ENCODE data around the gene ROBO2.

The ROBO2 gene

DNA sequence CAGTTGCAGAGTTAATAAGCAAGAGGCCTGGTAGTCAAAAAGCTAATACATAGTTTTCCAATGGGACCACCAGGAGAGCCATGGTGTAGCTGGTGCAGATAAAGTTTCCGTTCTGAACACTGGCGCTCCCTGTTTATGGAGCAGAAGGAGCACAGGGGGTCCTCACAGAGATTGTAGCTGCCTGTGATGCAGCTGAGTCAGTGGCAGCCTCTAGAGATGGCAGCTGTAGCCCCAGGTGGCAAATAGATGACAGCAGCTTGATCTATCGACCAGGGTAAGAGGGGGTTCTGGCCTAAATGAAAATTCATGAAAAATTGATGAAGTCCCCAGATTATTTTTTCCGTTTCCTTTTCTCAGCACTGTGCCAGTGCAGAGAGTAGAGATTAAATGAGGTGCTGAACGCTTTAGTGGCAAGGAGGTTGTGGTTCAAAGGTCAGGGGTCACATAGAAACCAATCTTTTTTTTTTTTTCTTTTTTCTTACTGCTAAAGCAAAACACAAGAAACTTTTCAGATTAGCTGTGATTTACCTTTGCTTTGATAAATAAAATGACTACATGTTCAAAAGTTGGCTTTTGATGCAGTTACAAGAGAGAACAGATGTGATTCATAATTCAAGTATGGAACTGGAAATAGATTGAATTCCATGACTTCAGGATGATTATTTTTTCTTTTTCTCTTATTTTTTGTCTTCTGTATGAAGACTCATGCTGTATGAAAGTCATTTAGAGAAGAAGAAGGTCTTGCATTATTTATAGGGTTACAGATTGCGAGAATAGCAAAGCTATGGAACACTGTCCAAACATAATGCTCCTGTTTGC lies 63.3 kb downstream of the ROBO2 start:
- no peak for DNase-seq (ENCODE audit: low read depth in 1 of 2, low spot score in 1 of 2)

- DNase-seq (ENCODE audit: low read depth in 1 of 2, low spot score in 1 of 2) = no peak
Observed at GRCh38 chr3:77122652-77123051, 82.8 kb downstream of the ROBO2 start.

DNA sequence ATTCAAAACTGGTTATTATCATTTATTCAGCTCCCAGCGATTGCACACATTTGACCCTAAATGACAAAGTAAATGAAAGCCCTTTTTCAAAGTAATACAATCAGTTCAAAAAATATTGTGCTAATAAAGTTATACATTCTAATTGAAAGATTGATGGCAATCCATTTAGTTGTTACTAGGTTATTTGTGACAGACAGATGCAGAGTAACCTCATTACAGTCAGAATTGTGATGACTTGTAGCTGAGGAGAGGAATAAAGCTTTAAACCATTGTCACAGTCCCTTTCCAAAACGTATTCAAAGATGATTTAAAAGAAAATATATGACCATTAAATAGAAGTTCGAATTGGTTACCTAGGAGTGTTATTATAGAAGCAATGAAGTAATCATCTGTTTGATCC lies 86.1 kb downstream of the ROBO2 start:
- no peak for DNase-seq (ENCODE audit: low read depth in 1 of 2, low spot score in 1 of 2)

DNA sequence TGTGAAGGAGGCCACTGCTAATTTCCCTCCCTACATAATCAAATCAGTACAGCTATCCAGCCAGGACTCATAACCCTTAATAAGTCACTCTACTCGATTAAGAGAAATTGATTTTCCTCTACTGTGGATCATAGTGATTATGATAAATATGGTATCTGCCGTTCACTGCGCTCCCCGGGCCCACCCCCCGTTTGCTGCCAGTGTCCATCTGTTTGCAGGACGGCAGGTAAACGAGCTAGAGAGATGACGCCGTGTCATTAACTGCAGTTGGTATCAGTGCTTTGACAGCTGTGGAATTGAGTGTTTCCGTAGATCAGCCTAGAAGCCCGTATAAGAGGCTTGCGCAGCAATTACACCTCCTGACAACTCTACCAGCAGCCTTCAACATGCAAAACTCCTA lies 94.9 kb downstream of the ROBO2 start:
- no peak for DNase-seq (ENCODE audit: low read depth in 1 of 2, low spot score in 1 of 2)

GRCh38 chr3:77137559-77137958 lies 97.7 kb downstream of the ROBO2 start:
- DNase-seq (ENCODE audit: low read depth in 1 of 2, low spot score in 1 of 2) = no peak

GRCh38 chr3:77139624-77140023 lies 99.7 kb downstream of the ROBO2 start:
- DNase-seq (ENCODE audit: low read depth in 1 of 2, low spot score in 1 of 2) = no peak

DNA sequence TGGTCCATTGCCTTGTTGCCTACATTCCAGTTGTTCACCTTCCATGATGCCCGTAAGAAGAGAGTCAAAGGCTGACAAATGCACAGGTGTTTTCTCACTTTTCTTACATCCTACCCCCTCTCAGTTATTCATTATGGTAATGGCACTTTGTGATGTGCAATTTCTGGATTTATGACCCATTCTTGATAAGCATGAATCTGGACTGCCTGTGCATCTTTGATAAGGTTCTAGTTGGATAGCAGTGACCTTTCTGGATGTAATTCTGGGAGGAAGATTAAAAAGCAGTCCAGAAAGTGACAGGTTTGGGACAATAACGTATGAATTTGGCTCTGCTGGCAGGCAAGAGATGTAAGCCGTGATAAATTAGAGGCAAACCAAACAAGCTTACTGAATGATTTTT lies 101.5 kb downstream of the ROBO2 start:
- no peak for DNase-seq (ENCODE audit: low read depth in 1 of 2, low spot score in 1 of 2)

- DNase-seq (ENCODE audit: low read depth in 1 of 2, low spot score in 1 of 2) = no peak
Observed at GRCh38 chr3:77142578-77142977, 102.7 kb downstream of the ROBO2 start.

DNA sequence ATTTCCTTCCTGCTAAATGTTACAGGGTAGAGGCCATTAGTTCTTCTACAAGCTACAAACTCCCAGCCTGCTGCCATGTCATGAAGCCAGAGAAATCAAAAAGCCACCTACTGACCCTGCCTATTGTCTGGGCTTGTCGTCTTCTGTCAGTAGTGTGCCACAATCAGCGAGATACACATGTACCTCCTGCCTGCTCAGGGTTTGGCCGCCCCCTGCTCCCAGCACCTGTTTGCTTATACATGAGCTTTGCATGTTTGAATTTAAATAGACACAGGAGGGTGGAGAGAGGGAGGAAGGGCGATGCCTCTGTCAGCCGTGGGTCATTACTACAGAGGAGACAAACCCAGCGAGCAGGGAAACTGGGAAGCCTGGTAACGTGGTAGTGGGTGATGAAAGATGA lies 106.1 kb downstream of the ROBO2 start:
- DNase-seq (ENCODE audit: low read depth in 1 of 2, low spot score in 1 of 2) = no peak

- no peak for DNase-seq (ENCODE audit: low read depth in 1 of 2, low spot score in 1 of 2)
Observed at GRCh38 chr3:77147836-77148578, 108.1 kb downstream of the ROBO2 start.

GRCh38 chr3:77149382-77149781 lies 109.5 kb downstream of the ROBO2 start:
- no peak for DNase-seq (ENCODE audit: low read depth in 1 of 2, low spot score in 1 of 2)

DNA sequence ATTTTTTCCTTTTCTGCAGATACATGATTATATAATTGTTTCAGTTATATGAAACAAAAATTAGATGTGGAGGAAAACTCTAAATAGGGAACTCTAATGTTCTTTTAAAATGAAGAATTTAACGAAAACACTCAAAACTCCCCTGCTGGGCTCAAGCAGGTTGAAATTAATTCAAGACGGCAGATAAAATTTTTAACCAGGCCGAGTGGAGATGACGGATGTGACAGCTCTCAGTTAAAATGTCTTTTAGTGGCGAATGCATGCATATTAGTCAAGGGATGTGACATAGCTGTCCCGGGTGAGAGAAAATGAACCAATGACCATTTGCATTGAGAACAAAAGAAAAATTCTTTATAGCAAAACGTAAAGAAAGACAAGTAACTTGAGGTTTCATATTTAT lies 110.1 kb downstream of the ROBO2 start:
- DNase-seq (ENCODE audit: low read depth in 1 of 2, low spot score in 1 of 2) = no peak

- no peak for DNase-seq (ENCODE audit: low read depth in 1 of 2, low spot score in 1 of 2)
Observed at GRCh38 chr3:77150759-77151158, 110.9 kb downstream of the ROBO2 start.

DNA sequence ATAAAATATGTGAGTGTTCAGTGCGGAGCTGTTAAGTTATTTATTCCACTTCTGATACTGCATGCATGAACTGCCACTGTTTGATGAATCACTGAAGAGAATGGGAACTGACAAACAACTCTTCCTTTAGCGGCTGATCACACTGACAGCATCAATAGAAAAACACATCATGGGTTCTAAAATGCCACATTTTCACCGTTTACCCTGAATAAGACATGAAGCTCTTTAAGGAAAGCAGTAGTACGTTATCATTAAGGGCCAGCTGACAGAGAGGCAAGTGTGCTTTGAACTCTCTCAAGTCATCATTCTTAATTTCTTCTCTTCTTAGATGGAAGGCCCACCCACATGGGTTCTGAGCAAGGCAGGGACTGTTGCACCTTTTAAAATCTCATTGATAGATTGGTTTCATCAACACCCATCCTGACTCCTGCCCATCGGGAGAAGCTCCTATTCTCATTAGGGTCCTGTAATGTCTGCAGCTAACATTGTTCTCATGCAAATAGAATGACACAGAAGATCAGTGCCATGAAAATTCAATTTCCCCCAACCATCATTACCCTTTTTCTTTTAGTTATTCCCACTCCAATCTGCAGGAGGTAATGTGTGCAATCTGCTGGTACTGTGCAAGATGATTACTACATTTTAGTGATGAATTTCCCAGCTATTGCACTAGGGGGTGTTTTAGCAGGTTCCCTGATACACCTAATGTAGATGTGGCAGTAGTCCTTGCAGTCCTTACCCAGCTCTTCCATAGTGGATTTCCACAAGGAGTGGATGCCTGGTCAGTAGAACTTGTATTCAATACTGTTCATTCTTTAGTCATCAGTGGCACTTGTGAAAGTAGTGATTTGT lies 119.1 kb downstream of the ROBO2 start:
- DNase-seq (ENCODE audit: low read depth in 1 of 2, low spot score in 1 of 2) = no peak

GRCh38 chr3:77160931-77161497 lies 121.1 kb downstream of the ROBO2 start:
- no peak for DNase-seq (ENCODE audit: low read depth in 1 of 2, low spot score in 1 of 2)

DNA sequence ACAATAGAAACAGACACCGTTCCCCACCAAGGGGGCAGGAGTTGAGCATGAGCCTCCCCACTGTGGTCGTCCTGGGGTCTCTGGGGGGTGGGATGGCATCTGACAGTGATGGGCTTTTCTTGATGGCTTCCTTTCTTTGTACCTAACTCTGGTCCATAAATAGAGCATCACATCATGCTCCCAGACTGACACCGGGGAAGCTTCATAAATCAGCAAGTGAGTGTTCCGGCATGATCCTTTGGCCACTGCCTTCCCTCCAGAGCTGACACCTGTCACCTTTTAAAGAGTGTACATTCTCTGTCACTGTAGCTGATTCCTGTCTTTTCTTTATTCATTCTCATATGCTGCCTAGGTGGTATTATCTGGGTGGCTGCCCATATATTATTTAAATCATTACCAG lies 129.9 kb downstream of the ROBO2 start:
- no peak for DNase-seq (ENCODE audit: low read depth in 1 of 2, low spot score in 1 of 2)

- no peak for DNase-seq (ENCODE audit: low read depth in 1 of 2, low spot score in 1 of 2)
Observed at GRCh38 chr3:77171026-77171425, 131.1 kb downstream of the ROBO2 start.

- no peak for DNase-seq (ENCODE audit: low read depth in 1 of 2, low spot score in 1 of 2)
Observed at GRCh38 chr3:77179762-77180161, 139.9 kb downstream of the ROBO2 start.

- DNase-seq (ENCODE audit: low read depth in 1 of 2, low spot score in 1 of 2) = no peak
Observed at GRCh38 chr3:77182341-77182740, 142.4 kb downstream of the ROBO2 start.

GRCh38 chr3:77186319-77186718 lies 146.4 kb downstream of the ROBO2 start:
- DNase-seq (ENCODE audit: low read depth in 1 of 2, low spot score in 1 of 2) = no peak

DNA sequence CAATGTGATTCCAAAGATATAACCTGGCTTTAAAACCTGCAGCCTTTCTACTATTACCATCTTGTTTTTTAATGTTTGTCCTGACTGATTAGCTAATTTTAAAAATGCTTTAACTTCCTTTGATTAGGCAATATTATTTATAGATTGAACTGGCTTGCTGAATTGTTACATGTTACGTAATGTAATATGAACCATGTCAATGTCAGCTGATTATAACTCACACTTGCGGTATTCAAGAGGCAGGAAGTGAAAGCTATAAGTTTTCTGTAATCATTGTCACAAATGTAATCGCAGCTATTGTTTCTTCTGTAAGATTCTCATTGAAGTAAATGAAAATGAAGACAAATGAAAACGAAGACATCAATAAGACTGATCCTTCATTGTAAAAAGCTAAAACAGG lies 146.8 kb downstream of the ROBO2 start:
- no peak for DNase-seq (ENCODE audit: low read depth in 1 of 2, low spot score in 1 of 2)

Measured in stimulated activated CD4-positive, alpha-beta T cell treated with anti-CD3 and anti-CD28 coated beads, Interleukin-15, amount 100 ng/mL, for 1 hour (primary cell).